UCSD-AML1 (cell line): ENCODE results near the gene BMI1.
"Not testable (repeated sequence)": the region's sequence is repeated elsewhere in the genome, so short reads cannot be mapped to it uniquely, and the experiment has no call there.

Source experiments
- DNase-seq: peaks from one replicate; lab custom pipeline; 2025; ENCODE audit not compliant: unreplicated experiment; lab: John Stamatoyannopoulos, UW

The BMI1 gene

GRCh38 chr10:22338931-22339330, 18.0 kb downstream of the BMI1 start:
- DNase-seq, result no peak

- no peak for DNase-seq
Measured at GRCh38 chr10:22339761-22340328, 18.9 kb downstream of the BMI1 start.

GRCh38 chr10:22340329-22341189, 19.7 kb downstream of the BMI1 start:
- peak; percentile 81 for DNase-seq

GRCh38 chr10:22341190-22341925, 20.5 kb downstream of the BMI1 start:
- DNase-seq, result no peak

- no peak for DNase-seq
Measured at GRCh38 chr10:22341926-22342196, 21.0 kb downstream of the BMI1 start.

GRCh38 chr10:22342421-22342820, 21.5 kb downstream of the BMI1 start:
- DNase-seq, result no peak

- DNase-seq, result no peak
Measured at GRCh38 chr10:22343731-22344130, 22.8 kb downstream of the BMI1 start.

- no peak for DNase-seq
Measured at GRCh38 chr10:22344249-22344648, 23.4 kb downstream of the BMI1 start.

GRCh38 chr10:22344781-22345300, 23.9 kb downstream of the BMI1 start:
- no peak for DNase-seq

- peak; percentile 85 for DNase-seq
Measured at GRCh38 chr10:22345301-22346095, 24.6 kb downstream of the BMI1 start, which contains the start of gene SPAG6. Gene SPAG6, plus strand, starts transcription at chr10:22345496. Its CDS starts 116 bp downstream, at chr10:22345612.

GRCh38 chr10:22346096-22346661, 25.3 kb downstream of the BMI1 start:
- DNase-seq, result no peak

GRCh38 chr10:22349755-22350154, 28.9 kb downstream of the BMI1 start:
- no peak for DNase-seq

GRCh38 chr10:22351131-22351703, 30.3 kb downstream of the BMI1 start:
- DNase-seq, result no peak

- DNase-seq, result no peak
Measured at GRCh38 chr10:22356324-22356873, 35.5 kb downstream of the BMI1 start.

GRCh38 chr10:22357770-22358169, 36.9 kb downstream of the BMI1 start:
- not testable (repeated sequence) for DNase-seq

GRCh38 chr10:22363305-22363704, 42.4 kb downstream of the BMI1 start:
- DNase-seq, result no peak

GRCh38 chr10:22364407-22365140, 43.7 kb downstream of the BMI1 start:
- no peak for DNase-seq

- no peak for DNase-seq
Measured at GRCh38 chr10:22365233-22365632, 44.3 kb downstream of the BMI1 start.
